Neural cell (in vitro differentiated cells): ENCODE data around the gene SMARCA1.

Experiments used
- EP300 ChIP-seq: fragments of 450-650 bp; conservative IDR thresholded peaks from 2 replicates; pipeline ENCODE4 v1.6.1; 2014; ENCODE audit warnings: antibody characterized with exemption, mild to moderate bottlenecking, moderate library complexity; ENCODE audit not compliant: poor library complexity, severe bottlenecking
- EZH2 ChIP-seq: fragments of 200-600, 300-800 bp; shearing (Covaris generic), sonication (generic); IDR thresholded peaks from 2 replicates; pipeline ENCODE4 v1.6.1; 2014; ENCODE audit warnings: antibody characterized with exemption, low read length, borderline replicate concordance, mild to moderate bottlenecking; ENCODE audit not compliant: insufficient read depth, poor library complexity, severe bottlenecking
- POLR2AphosphoS5 ChIP-seq: IDR thresholded peaks from 2 replicates; pipeline ENCODE4 v1.6.1; 2012
- RAD21 ChIP-seq: fragments of 450-650 bp; conservative IDR thresholded peaks from 2 replicates; pipeline ENCODE4 v1.6.1; 2014; ENCODE audit warnings: antibody characterized with exemption, mild to moderate bottlenecking, moderate library complexity
- TF ChIP-seq, protein P1 (sequence below): IDR thresholded peaks from 2 replicates; pipeline ENCODE4 v1.6.1; 2012; ENCODE audit warnings: borderline replicate concordance
- TF ChIP-seq, protein P2 (sequence below): fragments of 450-650 bp; IDR thresholded peaks from 2 replicates; pipeline ENCODE4 v1.5.1; 2014; ENCODE audit warnings: antibody characterized with exemption, mild to moderate bottlenecking, moderate library complexity; ENCODE audit not compliant: poor library complexity, severe bottlenecking

DNA sequence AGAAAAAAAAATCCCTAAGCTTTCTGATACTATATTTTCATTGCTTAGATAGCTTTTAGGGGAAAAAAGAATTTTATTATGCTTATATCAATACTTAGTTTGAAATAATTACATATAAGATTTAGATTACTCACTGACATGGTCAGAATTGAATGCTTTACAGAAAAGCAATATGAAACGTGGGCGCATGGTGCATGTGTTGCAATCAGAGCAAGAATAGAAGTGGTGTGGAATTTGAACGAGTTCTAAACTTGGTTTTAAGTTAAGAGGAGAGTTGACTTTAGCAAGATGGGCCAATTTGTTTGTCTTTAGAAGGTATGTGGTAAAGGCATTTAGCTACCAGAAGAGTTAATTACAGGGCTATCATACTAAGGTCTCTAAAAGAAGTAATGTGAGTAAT, 38.2 kb upstream of the SMARCA1 start:
- TF ChIP-seq POLR2AphosphoS5 (no peak), EZH2 (no peak), EP300 (no peak), RAD21 (no peak)
- TF ChIP-seq, protein P1, sequence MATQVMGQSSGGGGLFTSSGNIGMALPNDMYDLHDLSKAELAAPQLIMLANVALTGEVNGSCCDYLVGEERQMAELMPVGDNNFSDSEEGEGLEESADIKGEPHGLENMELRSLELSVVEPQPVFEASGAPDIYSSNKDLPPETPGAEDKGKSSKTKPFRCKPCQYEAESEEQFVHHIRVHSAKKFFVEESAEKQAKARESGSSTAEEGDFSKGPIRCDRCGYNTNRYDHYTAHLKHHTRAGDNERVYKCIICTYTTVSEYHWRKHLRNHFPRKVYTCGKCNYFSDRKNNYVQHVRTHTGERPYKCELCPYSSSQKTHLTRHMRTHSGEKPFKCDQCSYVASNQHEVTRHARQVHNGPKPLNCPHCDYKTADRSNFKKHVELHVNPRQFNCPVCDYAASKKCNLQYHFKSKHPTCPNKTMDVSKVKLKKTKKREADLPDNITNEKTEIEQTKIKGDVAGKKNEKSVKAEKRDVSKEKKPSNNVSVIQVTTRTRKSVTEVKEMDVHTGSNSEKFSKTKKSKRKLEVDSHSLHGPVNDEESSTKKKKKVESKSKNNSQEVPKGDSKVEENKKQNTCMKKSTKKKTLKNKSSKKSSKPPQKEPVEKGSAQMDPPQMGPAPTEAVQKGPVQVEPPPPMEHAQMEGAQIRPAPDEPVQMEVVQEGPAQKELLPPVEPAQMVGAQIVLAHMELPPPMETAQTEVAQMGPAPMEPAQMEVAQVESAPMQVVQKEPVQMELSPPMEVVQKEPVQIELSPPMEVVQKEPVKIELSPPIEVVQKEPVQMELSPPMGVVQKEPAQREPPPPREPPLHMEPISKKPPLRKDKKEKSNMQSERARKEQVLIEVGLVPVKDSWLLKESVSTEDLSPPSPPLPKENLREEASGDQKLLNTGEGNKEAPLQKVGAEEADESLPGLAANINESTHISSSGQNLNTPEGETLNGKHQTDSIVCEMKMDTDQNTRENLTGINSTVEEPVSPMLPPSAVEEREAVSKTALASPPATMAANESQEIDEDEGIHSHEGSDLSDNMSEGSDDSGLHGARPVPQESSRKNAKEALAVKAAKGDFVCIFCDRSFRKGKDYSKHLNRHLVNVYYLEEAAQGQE: no peak
- TF ChIP-seq, protein P2, sequence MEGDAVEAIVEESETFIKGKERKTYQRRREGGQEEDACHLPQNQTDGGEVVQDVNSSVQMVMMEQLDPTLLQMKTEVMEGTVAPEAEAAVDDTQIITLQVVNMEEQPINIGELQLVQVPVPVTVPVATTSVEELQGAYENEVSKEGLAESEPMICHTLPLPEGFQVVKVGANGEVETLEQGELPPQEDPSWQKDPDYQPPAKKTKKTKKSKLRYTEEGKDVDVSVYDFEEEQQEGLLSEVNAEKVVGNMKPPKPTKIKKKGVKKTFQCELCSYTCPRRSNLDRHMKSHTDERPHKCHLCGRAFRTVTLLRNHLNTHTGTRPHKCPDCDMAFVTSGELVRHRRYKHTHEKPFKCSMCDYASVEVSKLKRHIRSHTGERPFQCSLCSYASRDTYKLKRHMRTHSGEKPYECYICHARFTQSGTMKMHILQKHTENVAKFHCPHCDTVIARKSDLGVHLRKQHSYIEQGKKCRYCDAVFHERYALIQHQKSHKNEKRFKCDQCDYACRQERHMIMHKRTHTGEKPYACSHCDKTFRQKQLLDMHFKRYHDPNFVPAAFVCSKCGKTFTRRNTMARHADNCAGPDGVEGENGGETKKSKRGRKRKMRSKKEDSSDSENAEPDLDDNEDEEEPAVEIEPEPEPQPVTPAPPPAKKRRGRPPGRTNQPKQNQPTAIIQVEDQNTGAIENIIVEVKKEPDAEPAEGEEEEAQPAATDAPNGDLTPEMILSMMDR: no peak
